GM23338 (cell line): ENCODE data around the gene ATP5F1A. TPM values are rescaled to one million over a fixed set of nuclear protein-coding genes. Genes with fewer than 3 reads are reported as not detected.

Experiments used
- ATAC-seq: fragments of 200-7000 bp; cut with Tn5 transposase; 3 replicates; pipeline ENCODE4 v1.9.1; 2020
- DNase-seq: peaks from one replicate; pipeline ENCODE4 v3.0.0-alpha.2; 2015; ENCODE audit warnings: low spot score
- H2AFZ ChIP-seq: fragments of 200-600 bp; sonication (generic); 2 replicates; pipeline ENCODE4 v1.8.0; 2016; ENCODE audit warnings: antibody characterized with exemption, mild to moderate bottlenecking, moderate library complexity
- H3F3A ChIP-seq: fragments of 200-600 bp; sonication (generic); replicated peaks from 2 replicates; pipeline ENCODE4 v1.8.0; 2017; ENCODE audit warnings: antibody characterized with exemption, mixed run types, low read depth
- H3K27ac ChIP-seq: fragments of 200-600 bp; sonication (generic); 2 replicates; pipeline ENCODE4 v1.6.1; 2016; ENCODE audit warnings: low read depth
- H3K27me3 ChIP-seq: fragments of 200-600 bp; sonication (generic); 2 replicates; pipeline ENCODE4 v1.8.0; 2016; ENCODE audit warnings: mild to moderate bottlenecking, mixed run types, moderate library complexity; ENCODE audit not compliant: insufficient read depth
- H3K36me3 ChIP-seq: fragments of 200-600 bp; sonication (generic); 2 replicates; pipeline ENCODE4 v1.8.0; 2016; ENCODE audit warnings: mild to moderate bottlenecking; ENCODE audit not compliant: insufficient read depth
- H3K4me1 ChIP-seq: fragments of 200-600 bp; sonication (generic); 2 replicates; pipeline ENCODE4 v1.8.0; 2016; ENCODE audit warnings: mild to moderate bottlenecking, moderate library complexity; ENCODE audit not compliant: insufficient read depth
- H3K4me2 ChIP-seq: fragments of 200-600 bp; sonication (generic); 2 replicates; pipeline ENCODE4 v1.7.1; 2017; ENCODE audit warnings: mixed run types
- H3K4me3 ChIP-seq: fragments of 200-600 bp; sonication (generic); 2 replicates; pipeline ENCODE4 v1.6.1; 2016; ENCODE audit warnings: mixed run types
- H3K79me2 ChIP-seq: fragments of 200-600 bp; sonication (generic); replicated peaks from 2 replicates; pipeline ENCODE4 v1.8.0; 2017; ENCODE audit warnings: mild to moderate bottlenecking; ENCODE audit not compliant: insufficient read depth
- H3K9me2 ChIP-seq: fragments of 200-600 bp; sonication (generic); 2 replicates; pipeline ENCODE4 v1.8.0; 2017; ENCODE audit not compliant: insufficient read depth
- H4K20me1 ChIP-seq: fragments of 200-600 bp; sonication (generic); replicated peaks from 2 replicates; pipeline ENCODE4 v1.8.0; 2017; ENCODE audit warnings: mild to moderate bottlenecking; ENCODE audit not compliant: insufficient read depth
- H3K27ac Mint-ChIP-seq: 2 replicates; pipeline ENCODE4 v1.8.0; 2020; ENCODE audit warnings: inconsistent platforms, mild to moderate bottlenecking, moderate library complexity, mixed read lengths
- H3K27me3 Mint-ChIP-seq: 3 replicates; pipeline ENCODE4 v1.8.0; 2022; ENCODE audit warnings: low read depth, mild to moderate bottlenecking, moderate library complexity, mixed read lengths, inconsistent platforms; ENCODE audit not compliant: insufficient read depth, poor library complexity
- H3K36me3 Mint-ChIP-seq: 3 replicates; pipeline ENCODE4 v1.8.0; 2021; ENCODE audit warnings: low read depth, mild to moderate bottlenecking, inconsistent platforms, moderate library complexity, mixed read lengths
- H3K4me1 Mint-ChIP-seq: 3 replicates; pipeline ENCODE4 v1.8.0; 2020; ENCODE audit warnings: mild to moderate bottlenecking, inconsistent platforms, mixed read lengths
- H3K4me3 Mint-ChIP-seq: 3 replicates; pipeline ENCODE4 v1.8.0; 2021; ENCODE audit warnings: moderate library complexity, mild to moderate bottlenecking, inconsistent platforms, mixed read lengths
- H3K9me3 Mint-ChIP-seq: 3 replicates; pipeline ENCODE4 v1.8.0; 2020; ENCODE audit warnings: moderate library complexity, mild to moderate bottlenecking, inconsistent platforms, mixed read lengths
- CREB1 ChIP-seq: fragments of 250-450 bp; sonication (Bioruptor Pico); IDR thresholded peaks from 2 replicates; pipeline ENCODE4 v1.5.0; 2020; ENCODE audit warnings: low read depth, mild to moderate bottlenecking, moderate library complexity
- CTCF ChIP-seq, 2 experiments: fragments of 200-600 bp in 1 of 2; sonication (generic) in 1 of 2; conservative IDR thresholded peaks; 2 replicates each; pipeline versions ENCODE4 v1.5.1 to v1.6.1; 2016 to 2017; ENCODE audit warnings: antibody characterized with exemption in 2 of 2, low read depth in 2 of 2, mild to moderate bottlenecking in 2 of 2, moderate library complexity in 1 of 2
- ETS1 ChIP-seq: IDR thresholded peaks from 2 replicates; pipeline ENCODE4 v1.6.1; 2016; ENCODE audit warnings: antibody characterized with exemption
- EZH2 ChIP-seq: fragments of 200-600 bp; sonication (generic); IDR thresholded peaks from one replicate; pipeline ENCODE4 v1.8.0; 2017; ENCODE audit warnings: antibody characterized with exemption, mild to moderate bottlenecking, low read depth; ENCODE audit not compliant: unreplicated experiment
- EZH2phosphoT487 ChIP-seq: fragments of 200-600 bp; sonication (generic); IDR thresholded peaks from one replicate; pipeline ENCODE4 v1.8.1; 2018; ENCODE audit warnings: antibody characterized with exemption; ENCODE audit not compliant: unreplicated experiment
- JUNB ChIP-seq: IDR thresholded peaks from one replicate; pipeline ENCODE4 v1.6.1; 2016; ENCODE audit warnings: antibody characterized with exemption; ENCODE audit not compliant: unreplicated experiment
- NANOG ChIP-seq: IDR thresholded peaks from 2 replicates; pipeline ENCODE4 v1.6.1; 2016; ENCODE audit warnings: antibody characterized with exemption, borderline replicate concordance
- POLR2AphosphoS5 ChIP-seq: IDR thresholded peaks from 2 replicates; pipeline ENCODE4 v1.6.1; 2016; ENCODE audit warnings: antibody characterized with exemption, low read depth
- REST ChIP-seq: IDR thresholded peaks from one replicate; pipeline ENCODE4 v1.6.1; 2018; ENCODE audit warnings: antibody characterized with exemption; ENCODE audit not compliant: unreplicated experiment
- STAT1 ChIP-seq: IDR thresholded peaks from one replicate; pipeline ENCODE4 v1.6.1; 2016; ENCODE audit warnings: antibody characterized with exemption; ENCODE audit not compliant: unreplicated experiment
- ZNF114 ChIP-seq: fragments of 250-450 bp; sonication (Bioruptor Pico); IDR thresholded peaks from 2 replicates; pipeline ENCODE4 v1.5.0; 2020; ENCODE audit warnings: mild to moderate bottlenecking, moderate library complexity
- ZNF331 ChIP-seq: fragments of 250-450 bp; sonication (Bioruptor Pico); IDR thresholded peaks from 2 replicates; pipeline ENCODE4 v1.5.0; 2020; ENCODE audit warnings: low read depth, mild to moderate bottlenecking, moderate library complexity
- ZNF462 ChIP-seq: fragments of 250-450 bp; sonication (Bioruptor Pico); IDR thresholded peaks from 2 replicates; pipeline ENCODE4 v1.5.0; 2020; ENCODE audit warnings: mild to moderate bottlenecking, moderate library complexity
- polyA plus RNA-seq: library from polyadenylated mRNA; unstranded; fragments of >200 nt; fragmentation: Nextera tagmentation; extraction: Ambion mirVana; gene quantifications from 2 replicates; pipeline ENCODE4 v1.2.1, GENCODE V29; 2016
- total RNA-seq: library from RNA; depleted of rRNA; stranded (reverse); fragments of >200 nt; shearing (Covaris generic); gene quantifications from 2 replicates; pipeline ENCODE4 v1.2.3, GENCODE V29; 2014

Gene ATP5F1A
- total and polyA plus RNA-seq, 2 experiments from 2014 or later, result 353 to 822 TPM

GRCh38 chr18:46050268-46050667 is 47.8 kb downstream of the ATP5F1A start:
- H3K4me2 ChIP-seq, result no peak overlapping the region
- no peaks in the 10 kb centered on the region for H3K79me2 ChIP-seq
- H3K4me1 ChIP-seq, result no peaks in the 10 kb centered on the region
- H3K4me3 ChIP-seq, result no peak overlapping the region
- TF ChIP-seq CTCF (conservative IDR thresholded peaks at IDR 0.05; ENCODE audit: low read depth in 2 of 2) (no peak), ZNF331 (CRISPR knock-in tag) (no peak), STAT1 (no peak), ZNF114 (CRISPR knock-in tag) (no peak), CREB1 (CRISPR knock-in tag) (no peak), JUNB (no peak), POLR2AphosphoS5 (no peak), REST (no peak), EZH2phosphoT487 (no peak), ETS1 (no peak), NANOG (no peak), ZNF462 (CRISPR knock-in tag) (no peak), EZH2 (no peak)
- no peaks in the 10 kb centered on the region for H4K20me1 ChIP-seq
- no peaks in the 10 kb centered on the region for H3K27me3 ChIP-seq
- no peaks in the 10 kb centered on the region for H3K9me2 ChIP-seq
- Mint-ChIP-seq H3K36me3 (no peaks in the 10 kb centered on the region), H3K27me3 (peaks cover 4% of the 10 kb centered on the region), H3K9me3 (no peaks in the 10 kb centered on the region), H3K4me1 (no peaks in the 10 kb centered on the region), H3K27ac (no peak overlapping the region), H3K4me3 (no peak overlapping the region)
- H3K27ac ChIP-seq, result no peak overlapping the region
- DNase-seq (no peak), ATAC-seq (no peak)
- no peak overlapping the region for H2AFZ ChIP-seq
- no peaks in the 10 kb centered on the region for H3F3A ChIP-seq
- no peaks in the 10 kb centered on the region; the same call in 1 of the 2 replicates for H3K36me3 ChIP-seq
